MM.1S (cell line): Measurements from ENCODE around the gene IRS1.

Experiments used
- DNase-seq: peaks from one replicate; pipeline ENCODE4 v3.0.0-alpha.2; 2015
- H2AFZ ChIP-seq: fragments of 300-600 bp; sonication (generic); 2 replicates; pipeline ENCODE4 v1.6.0; 2016; ENCODE audit warnings: antibody characterized with exemption, low read length
- H3F3A ChIP-seq: fragments of 300-600 bp; sonication (generic); 2 replicates; pipeline ENCODE4 v1.6.1; 2016; ENCODE audit warnings: mild to moderate bottlenecking, antibody characterized with exemption, low read length, moderate library complexity, mixed read lengths; ENCODE audit not compliant: insufficient read depth
- H3K27ac ChIP-seq: fragments of 300-600 bp; sonication (generic); 2 replicates; pipeline ENCODE4 v1.5.1; 2016; ENCODE audit warnings: mild to moderate bottlenecking, low read length
- H3K27me3 ChIP-seq: fragments of 300-600 bp; sonication (generic); replicated peaks from 2 replicates; pipeline ENCODE4 v1.6.0; 2016; ENCODE audit warnings: low read length; ENCODE audit not compliant: insufficient read depth
- H3K36me3 ChIP-seq: fragments of 300-600 bp; sonication (generic); replicated peaks from 2 replicates; pipeline ENCODE4 v1.6.1; 2016; ENCODE audit warnings: mild to moderate bottlenecking, low read length, mixed read lengths; ENCODE audit not compliant: insufficient read depth
- H3K4me1 ChIP-seq: fragments of 300-600 bp; sonication (generic); 2 replicates; pipeline ENCODE4 v1.6.1; 2016; ENCODE audit warnings: low read length, mixed read lengths
- H3K4me2 ChIP-seq: fragments of 300-600 bp; sonication (generic); 2 replicates; pipeline ENCODE4 v1.6.0; 2016; ENCODE audit warnings: low read depth, low read length
- H3K4me3 ChIP-seq: fragments of 300-600 bp; sonication (generic); 2 replicates; pipeline ENCODE4 v1.5.1; 2016; ENCODE audit warnings: low read length, mixed read lengths
- H3K79me2 ChIP-seq: fragments of 300-600 bp; sonication (generic); 2 replicates; pipeline ENCODE4 v1.6.1; 2016; ENCODE audit warnings: mixed run types, low read length, mixed read lengths
- H3K9ac ChIP-seq: fragments of 300-600 bp; sonication (generic); 2 replicates; pipeline ENCODE4 v1.6.1; 2016; ENCODE audit warnings: low read length, mixed read lengths
- H3K9me2 ChIP-seq: fragments of 300-600 bp; sonication (generic); replicated peaks from 2 replicates; pipeline ENCODE4 v1.6.1; 2016; ENCODE audit warnings: mild to moderate bottlenecking, low read length, mixed read lengths; ENCODE audit not compliant: insufficient read depth
- H3K9me3 ChIP-seq: fragments of 300-600 bp; sonication (generic); replicated peaks from 2 replicates; pipeline ENCODE4 v1.6.1; 2016; ENCODE audit warnings: mild to moderate bottlenecking, low read length, mixed read lengths; ENCODE audit not compliant: insufficient read depth
- H4K20me1 ChIP-seq: fragments of 300-600 bp; sonication (generic); 2 replicates; pipeline ENCODE4 v1.6.1; 2016; ENCODE audit warnings: mild to moderate bottlenecking, low read length, moderate library complexity, mixed read lengths; ENCODE audit not compliant: insufficient read depth
- CTCF ChIP-seq: fragments of 300-600 bp; sonication (generic); IDR thresholded peaks from 2 replicates; pipeline ENCODE4 v1.5.1; 2016; ENCODE audit warnings: antibody characterized with exemption, low read length, mixed read lengths
- EZH2 ChIP-seq: fragments of 300-600 bp; sonication (generic); optimal IDR thresholded peaks from 2 replicates; pipeline ENCODE3; 2017; ENCODE audit warnings: low read depth, mild to moderate bottlenecking, antibody characterized with exemption, low read length, mixed read lengths
- EZH2phosphoT487 ChIP-seq: fragments of 300-600 bp; sonication (generic); IDR thresholded peaks from 2 replicates; pipeline ENCODE4 v1.6.1; 2018; ENCODE audit warnings: antibody characterized with exemption, low read length

The IRS1 gene

GRCh38 chr2:226795281-226796011 is 4.2 kb downstream of the IRS1 start:
- Histone ChIP-seq H4K20me1 (no peaks in the 10 kb centered on the region), H3K4me2 (peak overlapping the region; percentile 72), H3K27ac (peak overlapping the region; percentile 86; the same call in 1 of the 2 replicates), H3K79me2 (peaks cover 76% of the 10 kb centered on the region), H3K4me1 (peaks cover 19% of the 10 kb centered on the region), H3K4me3 (peak overlapping the region; percentile 73), H2AFZ (no peak overlapping the region), H3K9me2 (no peaks in the 10 kb centered on the region), H3K9ac (peak overlapping the region; percentile 90; the same call in 1 of the 2 replicates), H3K27me3 (no peaks in the 10 kb centered on the region), H3K9me3 (no peaks in the 10 kb centered on the region), H3K36me3 (0 out of 2 replicates have a peak, but pooled peaks cover 3% of the 10 kb centered on the region), H3F3A (peaks cover 34% of the 10 kb centered on the region)
- peak; percentile 15; the same call in 1 of the 2 replicates for TF ChIP-seq CTCF
- no peak for TF ChIP-seq EZH2phosphoT487
- no peak for DNase-seq

DNA sequence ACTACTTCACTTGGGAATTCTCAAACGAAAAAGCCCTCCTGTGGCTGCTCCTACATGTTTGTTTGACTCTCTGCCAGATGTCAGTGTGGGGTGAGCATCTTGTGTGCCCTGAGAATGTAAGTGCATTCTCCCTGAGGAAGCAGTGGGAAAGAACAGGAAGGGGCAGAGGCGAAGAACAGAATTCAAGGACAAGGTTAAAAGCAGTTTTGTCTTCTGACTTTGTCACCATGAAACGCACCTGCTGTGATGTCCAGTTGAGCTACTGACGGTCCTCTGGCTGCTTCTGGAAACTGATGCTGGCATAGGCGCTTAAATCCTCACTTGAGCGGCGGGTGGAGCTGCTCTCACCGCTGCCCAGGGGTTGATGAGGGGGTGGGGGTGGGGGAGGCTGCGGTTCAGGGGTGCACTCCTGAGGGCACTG is 4.9 kb downstream of the IRS1 start:
- Histone ChIP-seq H3K9me3 (no peaks in the 10 kb centered on the region), H3K4me2 (peak overlapping the region; percentile 72), H3K9ac (peak overlapping the region; percentile 90), H3K4me3 (peak overlapping the region; percentile 73), H2AFZ (no peak overlapping the region), H3K27ac (peak overlapping the region; percentile 86; the same call in 1 of the 2 replicates), H3K27me3 (no peaks in the 10 kb centered on the region), H4K20me1 (no peaks in the 10 kb centered on the region), H3K79me2 (peaks cover 77% of the 10 kb centered on the region), H3F3A (peaks cover 30% of the 10 kb centered on the region), H3K9me2 (no peaks in the 10 kb centered on the region), H3K36me3 (0 out of 2 replicates have a peak, but pooled peaks cover 3% of the 10 kb centered on the region), H3K4me1 (peaks cover 15% of the 10 kb centered on the region)
- no peak for DNase-seq
- TF ChIP-seq EZH2phosphoT487 (no peak), EZH2 (no peak), CTCF (no peak)

DNA sequence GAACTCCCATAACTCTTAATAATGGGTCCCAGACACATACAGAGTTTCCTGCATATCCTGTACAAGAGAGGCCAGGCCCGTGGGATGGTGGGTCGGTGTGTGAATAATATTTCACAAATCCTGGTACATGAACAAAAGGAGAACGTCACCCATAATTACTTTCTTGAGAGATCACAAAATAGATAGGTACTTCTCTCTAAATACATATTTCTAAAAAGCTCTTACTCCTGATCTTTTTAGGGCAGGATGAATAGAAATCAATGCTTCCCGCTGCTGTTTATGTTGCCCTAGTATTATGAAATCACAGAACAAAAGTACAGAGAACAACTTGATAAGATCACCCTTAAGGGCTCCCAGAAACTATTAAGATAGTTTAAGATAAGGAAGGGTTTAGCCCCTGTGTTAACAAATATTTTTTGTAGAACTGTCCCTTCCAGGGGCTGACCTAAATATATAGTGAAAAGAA is 5.4 kb downstream of the IRS1 start:
- H3K4me1 ChIP-seq = peaks cover 15% of the 10 kb centered on the region
- peak overlapping the region; percentile 72 for H3K4me2 ChIP-seq
- H2AFZ ChIP-seq = no peak overlapping the region
- H3K9me3 ChIP-seq = no peaks in the 10 kb centered on the region
- H3K9me2 ChIP-seq = no peaks in the 10 kb centered on the region
- peak overlapping the region; percentile 90 for H3K9ac ChIP-seq
- H3K36me3 ChIP-seq = 0 out of 2 replicates have a peak, but pooled peaks cover 3% of the 10 kb centered on the region
- H3K27me3 ChIP-seq = no peaks in the 10 kb centered on the region
- H3K27ac ChIP-seq = peak overlapping the region; percentile 86
- no peak for DNase-seq
- H3K4me3 ChIP-seq = peak overlapping the region; percentile 73
- H4K20me1 ChIP-seq = no peaks in the 10 kb centered on the region
- H3F3A ChIP-seq = peaks cover 30% of the 10 kb centered on the region
- no peak for TF ChIP-seq CTCF
- TF ChIP-seq EZH2 = no peak
- TF ChIP-seq EZH2phosphoT487 = no peak
- peaks cover 74% of the 10 kb centered on the region for H3K79me2 ChIP-seq
